Neural progenitor cell (in vitro differentiated cells): Measurements from ENCODE around the gene SH3GL3.

Experiments
- CTCF ChIP-seq: fragments of 200-600 bp; sonication (generic); IDR thresholded peaks from 2 replicates; pipeline ENCODE4 v1.5.1; 2017; ENCODE audit warnings: antibody characterized with exemption, mild to moderate bottlenecking
- EZH2 ChIP-seq: fragments of 200-600 bp; sonication (generic); IDR thresholded peaks from 2 replicates; pipeline ENCODE4 v1.6.1; 2017; ENCODE audit warnings: antibody characterized with exemption, mild to moderate bottlenecking, moderate library complexity
- EZH2phosphoT487 ChIP-seq: fragments of 200-600 bp; sonication (generic); IDR thresholded peaks from 2 replicates; pipeline ENCODE4 v1.6.1; 2017; ENCODE audit warnings: antibody characterized with exemption

GRCh38 chr15:83547168-83547567 lies 100.0 kb downstream of the SH3GL3 start:
- TF ChIP-seq CTCF = no peak
- TF ChIP-seq EZH2phosphoT487 = no peak
- TF ChIP-seq EZH2 = no peak
